Hippocampal formation (tissue), 2 donors: ENCODE data around the gene C1QBP.

Experiments
- DNase-seq, 2 donors: peaks; one replicate each; lab custom pipeline; 2025; lab: John Stamatoyannopoulos, UW

The C1QBP gene, protein sequence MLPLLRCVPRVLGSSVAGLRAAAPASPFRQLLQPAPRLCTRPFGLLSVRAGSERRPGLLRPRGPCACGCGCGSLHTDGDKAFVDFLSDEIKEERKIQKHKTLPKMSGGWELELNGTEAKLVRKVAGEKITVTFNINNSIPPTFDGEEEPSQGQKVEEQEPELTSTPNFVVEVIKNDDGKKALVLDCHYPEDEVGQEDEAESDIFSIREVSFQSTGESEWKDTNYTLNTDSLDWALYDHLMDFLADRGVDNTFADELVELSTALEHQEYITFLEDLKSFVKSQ

DNA sequence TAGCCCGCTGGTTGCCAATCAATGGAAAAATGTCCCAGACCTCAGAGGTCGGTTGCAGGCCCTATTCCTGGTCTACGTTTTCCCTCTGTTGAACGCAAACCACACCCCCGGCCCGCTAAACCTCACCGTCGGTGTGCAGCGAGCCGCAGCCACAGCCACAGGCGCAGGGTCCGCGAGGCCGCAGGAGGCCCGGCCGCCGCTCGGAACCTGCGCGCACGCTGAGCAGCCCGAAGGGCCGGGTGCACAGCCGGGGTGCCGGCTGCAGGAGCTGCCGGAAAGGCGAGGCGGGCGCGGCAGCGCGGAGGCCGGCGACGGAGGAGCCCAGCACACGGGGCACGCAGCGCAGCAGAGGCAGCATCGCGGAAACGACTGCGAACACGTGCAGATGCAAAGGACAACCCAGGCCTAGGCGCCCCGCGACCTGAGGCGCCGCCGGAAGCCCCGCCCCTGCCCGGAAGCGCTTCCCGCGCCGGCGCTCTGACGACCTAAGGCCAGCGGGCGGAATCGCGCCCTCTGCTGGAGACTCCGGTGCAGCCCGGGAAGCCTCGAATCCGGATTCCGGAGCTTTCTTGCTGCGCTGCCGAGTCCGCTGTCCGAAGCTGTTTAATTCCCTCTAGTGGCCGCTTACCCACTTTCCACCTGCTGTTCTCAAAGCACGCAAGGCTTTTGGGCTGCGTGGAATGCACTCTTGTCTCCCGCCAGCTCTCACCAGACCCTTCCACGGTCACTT, at the start of gene C1QBP:
Gene C1QBP, minus strand, starts transcription at position 440 of the 730 bp plus-strand sequence. Its CDS starts 82 bp downstream, at position 358.
- peak; percentile 84 to 86 for DNase-seq

DNA sequence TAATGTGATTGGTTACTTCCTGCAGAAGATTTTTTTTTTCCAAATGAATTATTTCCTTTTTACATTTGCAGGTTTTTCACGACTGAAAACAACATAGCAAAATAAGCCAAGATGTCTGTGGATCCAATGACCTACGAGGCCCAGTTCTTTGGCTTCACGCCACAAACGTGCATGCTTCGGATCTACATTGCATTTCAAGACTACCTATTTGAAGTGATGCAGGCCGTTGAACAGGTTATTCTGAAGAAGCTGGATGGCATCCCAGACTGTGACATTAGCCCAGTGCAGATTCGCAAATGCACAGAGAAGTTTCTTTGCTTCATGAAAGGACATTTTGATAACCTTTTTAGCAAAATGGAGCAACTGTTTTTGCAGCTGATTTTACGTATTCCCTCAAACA, 49.8 kb upstream of the C1QBP start:
- no peak for DNase-seq

DNA sequence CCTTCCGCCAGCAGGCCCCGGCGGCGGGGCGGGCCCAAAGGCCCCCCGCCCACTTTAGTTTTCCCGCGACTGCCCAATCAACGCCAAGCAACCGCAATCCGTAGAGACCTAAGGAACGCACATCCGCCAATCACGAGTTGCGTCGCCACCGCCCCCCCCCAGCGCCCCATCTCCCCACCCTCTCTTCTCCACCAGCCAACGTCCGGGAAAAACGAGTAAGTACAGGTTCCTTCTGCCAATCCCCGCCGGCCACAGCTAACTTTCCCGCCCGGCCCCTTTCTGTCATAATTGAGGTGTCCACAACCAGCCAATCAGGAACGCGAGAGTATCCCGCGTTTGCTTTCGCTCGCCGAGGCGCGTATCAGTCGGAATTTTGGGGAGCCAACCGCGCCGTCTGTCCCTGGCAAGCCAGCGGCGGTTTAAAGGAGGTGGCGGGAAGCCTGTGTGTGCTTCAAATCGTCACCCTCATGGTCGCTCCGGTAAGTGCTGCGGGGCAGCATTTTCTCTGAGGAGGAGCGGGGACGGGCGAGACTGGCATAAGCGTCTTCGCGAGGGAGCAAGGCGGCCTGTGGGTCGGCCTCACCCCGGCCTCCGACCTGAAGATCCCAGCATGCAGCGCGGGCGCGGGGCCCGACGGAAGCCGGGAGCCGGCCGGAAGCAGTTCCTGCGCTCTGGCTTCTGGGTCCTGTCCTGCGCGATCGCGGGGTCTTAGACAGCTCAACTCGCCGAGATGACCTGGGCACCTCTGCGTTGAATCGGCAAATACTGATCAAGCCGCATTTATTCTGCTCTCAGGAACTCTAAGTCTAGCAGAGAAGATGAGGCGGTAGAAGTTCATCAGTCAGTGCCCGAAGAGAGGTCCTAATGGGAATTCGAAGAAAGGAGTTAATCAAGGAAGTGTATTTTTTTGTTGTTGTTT, 47.5 kb upstream of the C1QBP start, which contains the start of gene MIS12:
Gene MIS12, plus strand, starts transcription at position 361 of the 919 bp plus-strand sequence. CDS start 2,297 bp downstream, outside the sequence.
- DNase-seq = peak; percentile 99

DNA sequence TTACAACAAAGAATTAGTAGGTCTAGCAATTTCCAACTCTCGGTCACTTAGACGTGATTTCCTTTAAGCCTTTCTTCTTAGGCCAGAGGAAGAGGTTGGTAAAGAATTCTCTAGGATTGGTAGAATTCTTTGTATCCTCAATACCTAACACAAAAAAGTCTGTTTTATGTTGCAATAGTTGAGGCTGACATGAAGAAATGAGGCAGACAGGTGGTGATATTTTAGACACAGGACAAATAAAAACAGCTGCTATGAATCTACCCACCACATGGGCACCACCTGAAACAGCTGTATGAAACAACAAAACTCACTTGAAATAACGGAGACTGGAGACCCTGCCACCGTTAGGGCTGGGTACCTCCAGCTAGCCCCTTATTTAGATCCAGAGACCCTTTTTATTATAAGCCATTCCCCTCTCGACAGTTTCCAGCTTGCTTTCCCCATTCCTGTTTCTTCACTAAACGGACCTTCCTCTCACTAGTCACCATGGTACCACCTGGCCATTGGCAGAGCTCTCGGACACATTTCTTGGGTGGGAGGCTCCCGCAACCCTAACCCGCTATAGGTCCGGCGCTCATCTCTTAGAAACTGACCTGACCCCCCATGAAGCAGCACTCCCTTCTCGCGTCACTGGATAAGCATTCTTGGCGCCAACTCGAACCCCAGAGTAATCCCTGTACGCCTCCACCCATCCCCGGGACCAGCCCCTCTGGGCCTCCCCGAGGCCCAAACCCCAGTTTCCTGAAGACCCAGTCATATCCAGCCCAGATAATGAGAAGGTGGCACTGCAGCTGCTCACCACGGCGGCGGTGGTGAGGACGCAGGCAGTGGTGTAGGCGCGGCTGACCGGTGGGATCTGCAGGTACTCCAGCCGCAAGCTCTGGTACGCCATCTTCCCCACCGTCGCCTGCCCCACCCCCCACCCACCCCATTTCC, 46.6 kb upstream of the C1QBP start, which contains the start of gene DERL2:
Gene DERL2, minus strand, starts transcription at position 909 of the 936 bp plus-strand sequence. Its CDS starts 17 bp downstream, at position 892.
- no peak for DNase-seq

DNA sequence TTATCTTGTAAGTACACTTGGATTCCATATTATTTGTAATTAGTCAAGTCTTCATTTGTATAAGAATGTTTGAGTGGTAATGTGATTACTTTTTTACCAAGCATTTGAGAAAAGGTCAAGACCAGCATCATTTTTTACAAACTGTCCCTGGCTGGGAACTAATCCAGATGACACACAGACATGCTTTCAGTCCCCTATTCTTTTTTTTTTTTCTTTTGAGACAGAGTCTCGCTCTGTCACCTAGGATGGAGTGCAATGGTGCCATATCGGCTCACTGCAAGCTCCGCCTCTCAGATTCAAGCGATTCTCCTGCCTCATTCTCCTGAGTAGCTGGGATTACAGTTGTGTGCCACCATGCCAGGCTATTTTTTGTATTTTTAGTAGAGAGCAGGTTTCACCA, 42.5 kb upstream of the C1QBP start:
- DNase-seq = no peak

DNA sequence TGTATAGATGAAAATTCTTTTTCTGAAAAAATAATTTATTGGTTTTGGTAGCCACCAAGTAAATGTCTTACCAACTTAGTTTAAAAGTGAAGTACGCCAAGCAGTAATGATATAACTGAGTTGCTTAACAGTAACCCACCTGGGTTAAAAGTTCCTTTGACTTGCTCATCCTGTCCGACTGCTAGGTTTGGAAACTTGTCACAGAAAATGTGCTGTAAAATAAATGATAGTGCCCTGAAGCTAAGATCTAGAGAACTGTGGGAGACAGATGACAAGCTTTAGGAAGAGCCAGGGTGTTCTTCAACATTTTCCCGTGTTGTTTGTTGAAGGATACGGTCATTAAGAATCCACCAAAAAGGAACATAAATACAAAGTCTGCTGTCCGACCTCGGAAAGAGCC, 42.0 kb upstream of the C1QBP start:
- DNase-seq = no peak

DNA sequence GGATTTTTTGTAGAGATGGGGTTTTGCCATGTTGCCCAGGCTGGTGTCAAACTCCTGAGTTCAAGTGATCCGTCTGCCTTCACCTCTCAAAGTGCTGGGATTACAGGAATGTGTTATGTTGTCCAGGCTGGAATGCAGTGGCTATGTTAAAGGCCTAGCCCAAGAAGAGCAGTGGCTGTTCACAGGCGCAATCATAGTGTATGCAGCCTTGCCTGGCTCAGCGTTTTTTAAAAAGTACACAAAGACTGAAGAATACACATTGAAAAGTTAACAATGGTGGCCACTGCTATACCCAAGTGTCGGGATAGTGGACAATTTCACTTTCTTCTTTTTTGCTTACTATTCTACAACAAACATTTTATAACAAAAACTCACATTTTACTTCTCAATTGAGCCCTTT, 40.0 kb upstream of the C1QBP start:
- no peak for DNase-seq

DNA sequence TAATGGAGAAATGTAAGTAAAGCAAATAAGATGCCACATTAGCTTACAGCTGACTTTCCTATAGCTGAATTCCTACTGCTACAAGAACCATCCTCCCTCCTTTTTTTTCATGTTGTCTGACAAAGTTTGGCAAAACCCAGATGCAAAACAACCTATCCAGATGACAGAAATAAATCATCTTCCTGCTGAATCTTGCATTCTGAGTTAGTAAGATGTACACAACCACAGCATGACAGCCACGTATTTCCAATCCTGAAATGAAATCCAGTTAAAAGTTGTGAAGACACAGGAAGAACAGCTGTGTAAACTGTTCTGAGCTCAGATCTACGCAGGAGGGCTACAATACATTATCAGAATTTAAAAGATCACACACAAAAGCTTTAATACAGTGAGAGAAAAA, 35.0 kb upstream of the C1QBP start:
- no peak for DNase-seq

DNA sequence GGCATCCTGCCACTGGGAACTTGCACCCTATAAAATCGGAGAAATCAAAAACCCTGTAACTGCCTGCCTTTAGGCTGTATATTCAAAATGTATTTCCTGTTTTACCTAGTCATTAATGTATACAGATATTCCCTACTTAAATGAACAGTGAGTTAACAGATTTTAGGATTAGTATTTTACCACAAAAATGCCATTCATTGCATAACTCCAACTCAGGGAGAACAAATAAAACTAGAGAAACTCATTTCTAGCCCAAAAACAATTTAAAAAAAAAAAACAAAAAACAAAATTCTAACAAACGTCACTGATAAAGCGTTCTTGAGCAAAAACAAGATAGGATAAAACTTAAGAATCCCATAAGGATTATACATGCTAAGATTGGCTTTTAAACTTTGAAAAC, 33.6 kb upstream of the C1QBP start:
- DNase-seq = no peak

DNA sequence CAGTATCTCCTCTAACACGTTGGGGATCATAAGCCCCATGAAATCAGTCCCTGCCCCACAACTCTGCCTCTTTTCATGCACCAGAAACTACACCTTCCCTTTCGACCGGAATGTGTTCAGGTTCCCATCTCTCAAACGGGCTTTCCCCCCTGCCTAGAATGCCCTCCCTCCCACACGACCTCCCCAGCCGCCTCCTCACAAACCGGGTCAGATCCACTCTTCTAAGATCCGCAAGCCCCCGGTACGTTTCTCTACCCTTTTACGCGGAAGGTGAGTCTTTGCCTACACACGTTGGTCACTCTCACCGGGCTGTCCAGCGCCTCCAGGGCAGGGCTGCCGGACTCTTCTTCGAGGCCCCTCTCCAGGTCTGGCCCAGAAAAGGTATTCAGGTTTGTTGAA, 29.1 kb upstream of the C1QBP start:
- DNase-seq = no peak

DNA sequence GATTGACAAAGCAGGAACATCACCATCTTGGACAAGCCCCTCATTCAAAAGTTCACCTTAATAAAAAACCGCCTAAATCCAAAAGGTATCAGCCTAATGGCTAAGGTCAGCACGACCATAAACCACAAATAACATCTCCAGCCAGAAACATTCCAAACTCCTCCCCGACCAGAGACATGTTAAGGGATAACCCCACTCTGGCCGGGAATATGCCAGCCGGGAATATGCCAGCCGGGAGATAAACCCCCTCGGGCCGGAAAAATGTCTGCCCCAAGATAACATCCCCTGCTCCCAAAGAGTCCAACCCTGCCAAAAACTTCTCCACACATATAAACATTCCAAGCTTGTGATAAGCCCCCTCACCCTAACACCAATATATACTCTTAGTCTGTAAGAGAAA, 28.5 kb upstream of the C1QBP start:
- DNase-seq = no peak

DNA sequence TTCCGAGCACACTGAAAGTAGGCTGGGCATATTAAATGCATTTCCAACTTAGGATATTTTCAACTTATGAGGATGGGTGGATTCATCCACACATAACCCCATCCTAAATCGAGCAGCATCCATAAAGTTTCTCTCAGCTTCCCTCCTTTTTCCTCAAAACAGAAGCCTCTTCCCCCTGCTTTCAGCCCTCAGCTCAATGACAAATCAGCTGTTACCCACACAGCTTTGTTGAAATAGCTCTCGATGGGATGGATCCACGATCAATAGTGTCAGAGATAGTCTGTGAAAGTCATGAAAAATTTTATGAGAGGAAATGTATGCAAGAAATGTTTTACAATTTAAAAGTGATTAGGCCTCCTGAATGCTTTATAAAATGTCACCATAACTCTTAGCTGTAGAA, 27.3 kb upstream of the C1QBP start:
- no peak for DNase-seq

DNA sequence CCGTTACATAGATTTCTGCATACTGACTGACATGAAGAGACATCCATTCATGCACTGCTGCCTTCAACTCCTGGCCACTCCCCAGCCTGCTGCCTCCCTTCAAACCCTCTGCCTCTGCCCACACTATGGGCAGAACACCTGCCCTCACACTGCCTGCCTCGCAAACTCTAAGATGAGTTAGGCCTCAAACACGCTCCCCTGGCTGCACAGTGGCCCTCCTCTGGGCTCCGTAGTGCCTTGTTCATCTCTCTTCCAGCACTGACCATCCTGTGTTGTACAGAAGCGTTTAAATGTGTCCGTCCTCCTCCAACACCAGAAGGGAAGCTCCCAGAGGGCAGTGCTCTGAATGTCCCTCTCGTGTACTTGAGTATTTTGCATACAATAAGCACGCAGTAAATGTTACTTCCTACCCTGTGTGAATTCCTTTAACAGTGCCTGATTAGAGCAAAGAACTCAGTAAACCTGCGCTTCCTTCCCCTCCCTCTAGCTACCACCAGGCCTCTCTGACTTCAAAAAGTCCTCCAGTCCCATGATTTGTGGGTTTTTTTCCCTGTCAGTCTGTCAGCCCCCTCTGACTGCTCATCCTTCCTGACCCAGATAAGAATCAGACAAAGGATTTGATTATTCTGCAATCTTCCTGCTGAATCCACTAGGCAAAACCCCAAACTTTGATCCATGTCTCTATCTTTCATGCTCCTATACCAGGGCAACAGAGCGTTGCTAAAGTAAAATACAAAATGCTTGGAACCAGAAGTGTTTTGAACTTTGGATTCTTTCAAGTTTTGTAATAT, 26.0 kb upstream of the C1QBP start:
- no peak for DNase-seq

DNA sequence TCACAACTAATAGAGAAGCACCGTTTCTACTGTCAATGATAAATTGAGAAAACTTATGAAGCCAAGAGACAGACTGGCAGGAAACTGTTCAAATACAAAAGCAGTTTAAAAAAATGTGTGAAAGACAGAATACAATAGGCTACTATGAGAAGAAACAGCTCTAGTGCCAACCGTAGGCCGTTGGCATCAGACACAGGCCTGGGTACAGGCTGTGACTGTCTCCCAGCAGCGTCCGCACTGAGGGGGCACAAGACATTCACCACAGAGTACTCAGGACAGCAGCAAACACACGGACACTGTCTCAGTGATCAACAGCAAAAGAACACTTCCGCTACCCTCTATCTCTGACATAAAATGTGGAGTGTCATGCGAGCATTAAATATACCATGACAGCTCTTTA, 7.8 kb upstream of the C1QBP start:
- peak; percentile 76 to 93 for DNase-seq

DNA sequence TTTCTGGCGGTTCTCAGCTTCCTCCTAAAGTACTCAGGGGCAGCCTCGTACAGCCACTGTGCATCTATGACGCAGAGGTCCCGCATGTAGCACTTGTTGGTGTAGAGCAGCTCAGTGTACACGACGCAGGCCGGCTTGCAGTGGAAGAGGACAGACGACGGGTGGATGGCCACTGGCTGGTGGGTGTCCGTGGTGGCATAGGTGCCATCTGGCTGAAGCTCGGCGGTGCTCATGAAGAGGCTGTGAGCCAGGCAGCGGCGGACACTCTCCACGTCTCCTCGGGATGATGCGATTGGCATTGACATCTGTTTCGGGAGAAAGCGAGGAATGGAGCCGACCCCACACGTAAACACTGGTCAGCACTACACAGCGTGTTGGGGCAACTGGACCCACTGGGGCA, 5.3 kb upstream of the C1QBP start:
- no peak for DNase-seq

DNA sequence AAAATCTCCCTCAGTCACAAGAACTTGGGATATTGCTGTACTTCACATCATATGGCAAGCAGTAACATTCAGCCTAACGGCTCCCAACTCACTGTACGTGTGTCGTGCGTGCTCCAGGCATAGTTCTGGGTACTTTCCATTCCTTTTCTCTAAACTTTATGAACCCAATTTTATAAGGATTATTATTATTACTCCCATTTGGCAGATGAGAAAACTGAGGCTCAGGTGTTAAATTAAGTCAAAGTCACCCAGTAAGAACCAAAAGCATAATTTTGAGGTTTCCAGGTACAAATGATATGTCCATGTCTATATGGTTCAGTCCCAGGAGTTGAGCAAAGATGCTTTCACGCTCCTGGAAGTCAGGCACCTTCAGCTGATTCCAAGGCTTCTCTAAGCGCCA, 4.8 kb upstream of the C1QBP start:
- DNase-seq = no peak

DNA sequence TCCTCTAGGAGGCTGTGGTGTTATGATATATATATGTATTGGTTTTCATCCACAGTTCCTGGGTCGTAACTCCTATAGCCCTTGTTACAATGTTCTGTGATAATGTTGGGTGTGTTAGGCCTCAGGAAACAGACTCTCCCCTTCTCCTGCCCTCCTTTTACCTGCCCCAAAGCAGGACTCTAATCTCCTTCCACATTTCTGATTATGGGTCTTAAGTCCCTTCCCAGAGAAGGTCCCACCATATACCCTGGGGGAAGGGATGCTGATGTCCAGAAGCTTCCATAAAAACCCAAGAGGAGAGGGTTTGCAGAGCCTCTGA, 450 bp upstream of the C1QBP start:
- DNase-seq = no peak

DNA sequence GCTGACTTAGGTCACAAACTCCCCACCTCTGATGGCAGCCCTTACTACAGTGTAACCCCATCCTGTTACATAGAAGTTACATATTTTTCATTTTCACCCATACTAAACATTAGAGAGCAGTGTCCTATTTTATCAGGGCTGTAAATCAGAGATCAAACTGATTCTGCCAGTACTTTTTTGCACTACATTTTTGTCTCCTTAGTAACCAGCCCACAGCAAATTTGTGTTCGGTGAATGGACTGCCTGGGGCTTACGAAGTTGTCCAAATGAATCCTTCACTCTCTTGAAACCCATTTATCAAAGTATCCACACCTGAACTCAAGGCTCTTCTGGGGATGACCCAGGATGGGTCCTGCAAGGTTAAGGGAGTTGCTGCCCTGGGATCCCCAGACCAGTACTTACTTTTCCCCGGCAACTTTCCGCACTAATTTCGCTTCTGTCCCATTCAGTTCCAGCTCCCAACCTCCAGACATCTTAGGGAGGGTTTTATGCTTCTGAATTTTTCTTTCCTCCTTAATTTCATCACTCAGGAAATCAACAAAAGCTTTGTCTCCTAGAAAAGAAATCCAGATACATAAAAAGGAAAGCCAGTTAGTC, 1.1 kb downstream of the C1QBP start:
- DNase-seq = no peak

DNA sequence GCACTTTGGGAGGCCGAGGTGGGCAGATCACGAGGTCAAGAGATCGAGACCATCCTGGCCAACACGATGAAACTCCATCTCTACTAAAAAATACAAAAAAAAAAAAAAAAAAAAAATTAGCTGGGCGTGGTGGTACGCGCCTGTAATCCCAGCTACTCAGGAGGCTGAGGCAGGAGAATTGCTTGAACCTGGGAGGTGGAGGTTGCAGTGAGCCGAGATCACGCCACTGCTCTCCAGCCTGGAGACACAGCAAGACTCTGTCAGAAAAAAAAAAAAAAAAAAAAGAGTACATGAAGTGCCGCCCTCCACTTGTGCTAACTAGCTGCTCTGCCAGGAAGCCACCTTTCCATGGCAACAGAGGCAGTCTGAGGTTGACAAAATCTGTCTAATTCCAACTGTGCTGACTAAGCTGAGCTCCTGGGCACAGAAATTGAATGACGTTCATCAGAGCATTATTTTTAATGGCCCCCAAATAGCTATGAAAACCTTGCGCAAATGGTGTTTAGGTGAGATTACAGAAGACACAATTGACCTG, 3.1 kb downstream of the C1QBP start:
- DNase-seq = peak in 1 of 2 donors; percentile 52

DNA sequence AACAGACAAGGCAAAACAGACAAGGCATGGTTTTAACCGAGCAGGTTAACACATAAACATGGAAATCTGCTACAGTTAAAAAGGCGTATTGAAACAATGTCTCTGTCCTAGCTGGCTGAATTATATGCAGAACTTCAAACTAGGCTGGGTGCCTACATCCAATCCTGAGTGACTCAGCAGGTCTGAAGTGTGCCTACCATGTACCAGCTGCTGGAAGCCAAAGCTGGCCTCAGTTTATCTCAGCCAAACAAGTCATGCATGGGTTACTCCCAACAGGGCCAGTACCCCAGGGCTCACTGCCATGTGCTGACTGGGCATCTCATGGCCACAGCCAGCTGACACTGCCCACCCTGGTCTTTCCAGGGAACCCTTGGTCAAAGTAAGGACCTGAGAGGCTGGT, 4.0 kb downstream of the C1QBP start:
- DNase-seq = peak in 1 of 2 donors; percentile 20
